Activated CD8-positive, alpha-beta memory T cell treated with anti-CD3 and anti-CD28 coated beads, Interleukin-2, amount 50 U/mL, for 24 hours (primary cell): Measurements from ENCODE around the gene TRPV3.
"Not testable (repeated sequence)": the region's sequence is repeated elsewhere in the genome, so short reads cannot be mapped to it uniquely, and the experiment has no call there.

ENCODE experiments used
- DNase-seq: peaks from one replicate; pipeline ENCODE4 v3.0.0-alpha.2; 2020; ENCODE audit errors: extremely low read depth

Gene TRPV3

GRCh38 chr17:3573246-3574100, 15.9 kb upstream of the TRPV3 start:
- no peak for DNase-seq

- no peak for DNase-seq
Measured at GRCh38 chr17:3572231-3572630, 14.6 kb upstream of the TRPV3 start.

GRCh38 chr17:3571043-3571900, 13.7 kb upstream of the TRPV3 start:
- DNase-seq: no peak

GRCh38 chr17:3569534-3570137, 12.0 kb upstream of the TRPV3 start:
- no peak for DNase-seq

GRCh38 chr17:3566551-3566950, 8.9 kb upstream of the TRPV3 start:
- DNase-seq: no peak

GRCh38 chr17:3565143-3565542, 7.5 kb upstream of the TRPV3 start:
- DNase-seq: no peak

- DNase-seq: not testable (repeated sequence)
Measured at GRCh38 chr17:3564241-3564640, 6.6 kb upstream of the TRPV3 start.

GRCh38 chr17:3559270-3559645, 1.6 kb upstream of the TRPV3 start:
- no peak for DNase-seq

GRCh38 chr17:3558603-3559269, 1.1 kb upstream of the TRPV3 start:
- DNase-seq: peak; percentile 10

- no peak for DNase-seq
Measured at GRCh38 chr17:3556916-3557767, 470 bp downstream of the TRPV3 start.

GRCh38 chr17:3556239-3556915, 1.2 kb downstream of the TRPV3 start:
- no peak for DNase-seq

GRCh38 chr17:3555189-3555796, 2.3 kb downstream of the TRPV3 start:
- DNase-seq: no peak

- DNase-seq: no peak
Measured at GRCh38 chr17:3554440-3554839, 3.2 kb downstream of the TRPV3 start.

GRCh38 chr17:3553419-3554401, 3.9 kb downstream of the TRPV3 start:
- DNase-seq: no peak

GRCh38 chr17:3552916-3553315, 4.7 kb downstream of the TRPV3 start:
- DNase-seq: no peak

GRCh38 chr17:3551189-3551588, 6.4 kb downstream of the TRPV3 start:
- DNase-seq: no peak

- no peak for DNase-seq
Measured at GRCh38 chr17:3549610-3550162, 7.9 kb downstream of the TRPV3 start.

- no peak for DNase-seq
Measured at GRCh38 chr17:3547628-3548027, 10.0 kb downstream of the TRPV3 start.
